IMR-90 (cell line): ENCODE measurements around the gene PILRB. TPM values are rescaled to one million over a fixed set of nuclear protein-coding genes. Genes with fewer than 3 reads are reported as not detected.
A peak's percentile ranks its signal among the peaks of the same experiment; 100 is the strongest.
"Not testable (repeated sequence)": the region's sequence is repeated elsewhere in the genome, so short reads cannot be mapped to it uniquely, and the experiment has no call there.

Experiments used
- ATAC-seq: fragments of 200-7000 bp; cut with Tn5 transposase; 2 replicates; pipeline ENCODE4 v1.9.1; 2020; ENCODE audit warnings: low read depth, mild to moderate bottlenecking, moderate library complexity
- BruUV-seq: library from RNA; stranded (reverse); fragments of 400-500 nt; replicated peaks from 2 replicates; lab custom pipeline; 2021; lab: Mats Ljungman, UMichigan
- CTCF ChIA-PET: fragments of 300-600 bp; formaldehyde crosslinking; extraction: SDS; loops from one replicate; lab custom pipeline; 2021; ENCODE audit warnings: antibody characterized with exemption; lab: Yijun Ruan, JAX
- POLR2A ChIA-PET: fragments of 300-600 bp; sonication (Branson Sonifier 250); formaldehyde crosslinking; loops from one replicate; lab custom pipeline; 2022; ENCODE audit warnings: antibody characterized with exemption; ENCODE audit not compliant: unreplicated experiment; lab: Charles Lee
- DNase-seq: peaks from one replicate; pipeline ENCODE4 v3.0.0; 2013
- H2AFZ ChIP-seq: replicated peaks from 2 replicates; pipeline ENCODE3; 2013; ENCODE audit warnings: low read length, mild to moderate bottlenecking; ENCODE audit not compliant: poor library complexity
- H2AK5ac ChIP-seq: 2 replicates; pipeline ENCODE4 v1.6.1; 2013; ENCODE audit warnings: low read depth, low read length, inconsistent platforms
- H2AK9ac ChIP-seq: replicated peaks from 2 replicates; pipeline ENCODE3; 2013; ENCODE audit warnings: mild to moderate bottlenecking, low read depth, low read length, moderate library complexity; ENCODE audit not compliant: poor library complexity
- H2BK120ac ChIP-seq: 2 replicates; pipeline ENCODE4 v1.6.1; 2013; ENCODE audit warnings: low read depth, low read length, inconsistent platforms
- H2BK15ac ChIP-seq: 3 replicates; pipeline ENCODE4 v1.6.1; 2013; ENCODE audit warnings: low read depth, low read length, inconsistent platforms
- H2BK20ac ChIP-seq: 2 replicates; pipeline ENCODE4 v1.6.1; 2013; ENCODE audit warnings: low read depth, mild to moderate bottlenecking, inconsistent platforms, low read length, moderate library complexity
- H2BK5ac ChIP-seq: 2 replicates; pipeline ENCODE4 v1.6.1; 2013; ENCODE audit warnings: mild to moderate bottlenecking, low read depth, low read length, inconsistent platforms; ENCODE audit not compliant: poor library complexity, severe bottlenecking
- H3K14ac ChIP-seq: replicated peaks from 2 replicates; pipeline ENCODE4 v1.6.1; 2013; ENCODE audit warnings: low read depth, low read length, inconsistent platforms
- H3K18ac ChIP-seq: 2 replicates; pipeline ENCODE4 v1.6.1; 2013; ENCODE audit warnings: low read depth, low read length, control low read depth
- H3K23ac ChIP-seq: 2 replicates; pipeline ENCODE4 v1.6.1; 2013; ENCODE audit warnings: low read depth, low read length, inconsistent platforms
- H3K27ac ChIP-seq: 2 replicates; pipeline ENCODE4 v1.5.1; 2013; ENCODE audit warnings: mild to moderate bottlenecking, control low read depth, low read length; ENCODE audit not compliant: insufficient read depth
- H3K27me3 ChIP-seq: 2 replicates; pipeline ENCODE4 v1.6.1; 2013; ENCODE audit warnings: low read length; ENCODE audit not compliant: control insufficient read depth, insufficient read depth
- H3K36me3 ChIP-seq: 2 replicates; pipeline ENCODE4 v1.6.1; 2013; ENCODE audit warnings: low read length, mixed read lengths; ENCODE audit not compliant: control insufficient read depth, insufficient read depth
- H3K4ac ChIP-seq: 2 replicates; pipeline ENCODE4 v1.6.1; 2013; ENCODE audit warnings: low read depth, low read length, inconsistent platforms
- H3K4me1 ChIP-seq: 2 replicates; pipeline ENCODE4 v1.6.1; 2013; ENCODE audit warnings: low read length, mixed read lengths; ENCODE audit not compliant: control insufficient read depth, insufficient read depth
- H3K4me2 ChIP-seq: 2 replicates; pipeline ENCODE4 v1.6.1; 2013; ENCODE audit warnings: low read depth, mild to moderate bottlenecking, control low read depth, low read length, moderate library complexity
- H3K4me3 ChIP-seq: 2 replicates; pipeline ENCODE4 v1.5.1; 2013; ENCODE audit warnings: low read depth, mild to moderate bottlenecking, control low read depth, low read length, moderate library complexity; ENCODE audit not compliant: insufficient read depth
- H3K56ac ChIP-seq: 2 replicates; pipeline ENCODE4 v1.6.1; 2013; ENCODE audit warnings: low read length, inconsistent platforms; ENCODE audit not compliant: insufficient read depth; ENCODE audit errors: extremely low read depth
- H3K79me1 ChIP-seq, 2 experiments: 2 replicates each; pipeline ENCODE4 v1.6.1; 2013; ENCODE audit warnings: low read length in 2 of 2, inconsistent platforms in 1 of 2, low read depth in 1 of 2
- H3K9ac ChIP-seq: 2 replicates; pipeline ENCODE4 v1.6.1; 2013; ENCODE audit warnings: low read depth, low read length, control low read depth
- H3K9me1 ChIP-seq: 2 replicates; pipeline ENCODE4 v1.6.1; 2013; ENCODE audit warnings: low read length, inconsistent platforms; ENCODE audit not compliant: insufficient read depth
- H3K9me3 ChIP-seq: 2 replicates; pipeline ENCODE4 v1.6.1; 2013; ENCODE audit warnings: low read length; ENCODE audit not compliant: control insufficient read depth, insufficient read depth
- H4K20me1 ChIP-seq: 2 replicates; pipeline ENCODE4 v1.6.1; 2013; ENCODE audit warnings: low read length, inconsistent platforms; ENCODE audit not compliant: insufficient read depth
- H4K5ac ChIP-seq: 2 replicates; pipeline ENCODE4 v1.6.1; 2013; ENCODE audit warnings: mild to moderate bottlenecking, low read depth, low read length, control low read depth
- H4K8ac ChIP-seq, 2 experiments: 2 replicates each; pipeline ENCODE4 v1.6.1; 2013; ENCODE audit warnings: low read depth in 2 of 2, low read length in 2 of 2, control low read depth in 1 of 2, inconsistent platforms in 1 of 2
- H4K91ac ChIP-seq: 2 replicates; pipeline ENCODE4 v1.6.1; 2013; ENCODE audit warnings: low read depth, low read length, inconsistent platforms; ENCODE audit not compliant: insufficient read depth
- BHLHE40 ChIP-seq: fragments of 150-350 bp; IDR thresholded peaks from 2 replicates; pipeline ENCODE4 v1.6.1; 2016; ENCODE audit warnings: mild to moderate bottlenecking, low read depth, low read length
- FOS ChIP-seq: fragments of 150-350 bp; IDR thresholded peaks from 2 replicates; pipeline ENCODE4 v1.6.1; 2016; ENCODE audit warnings: low read depth, low read length
- WGBS, 2 experiments: methylation state at CpG; one replicate each; pipeline versions ENCODE4 v1.1.5 to v1.1.7; 2013; ENCODE audit warnings: missing lambda C conversion rate in 2 of 2; ENCODE audit not compliant: insufficient read length in 1 of 2; ENCODE audit errors: extremely low coverage in 2 of 2; 5-methylcytosine and 5-hydroxymethylcytosine counted together
- dilution Hi-C: fragments of 300-500 bp; cut with HindIII; formaldehyde crosslinking; loops from one replicate; pipeline ENCODE4 v1.14.3; 2018; ENCODE audit warnings: low sequenced_read_pairs; ENCODE audit not compliant: unreplicated experiment
- in situ Hi-C: fragments of 300-500 bp; cut with MboI; formaldehyde crosslinking; loops from 3 replicates; pipeline ENCODE4 v1.14.3; 2019; ENCODE audit warnings: low sequenced_read_pairs, inconsistent platforms, mixed read lengths
- intact Hi-C: fragments of 100-400 bp; cut with micrococcal nuclease; formaldehyde crosslinking; loops from 2 replicates; pipeline ENCODE4 v1.10.0; 2022
- polyA plus RNA-seq, 3 experiments: library from polyadenylated mRNA; depleted of rRNA; stranded (reverse); fragments of >200 nt; gene quantifications; 2 replicates each; pipeline ENCODE4 v1.2.3, GENCODE V29; 2012; ENCODE audit warnings: low replicate concordance in 1 of 3
- total RNA-seq: library from RNA; depleted of rRNA; stranded (reverse); fragments of >200 nt; gene quantifications from 2 replicates; pipeline ENCODE4 v1.2.3, GENCODE V29; 2012
- TF ChIP-seq, protein P1 (sequence below): conservative IDR thresholded peaks from 2 replicates; pipeline ENCODE4 v1.5.1; 2012; ENCODE audit warnings: mild to moderate bottlenecking, low read depth, low read length, improper control_type of control experiment
- TF ChIP-seq, protein P2 (sequence below): fragments of 150-350 bp; IDR thresholded peaks from 2 replicates; pipeline ENCODE4 v1.6.1; 2017; ENCODE audit warnings: mild to moderate bottlenecking, antibody characterized with exemption, low read length, low read depth

The PILRB gene
- total and polyA plus RNA-seq, 2 of the 4 experiments (the other 2 are of a cell fraction) = 3.4 to 22.2 TPM

DNA sequence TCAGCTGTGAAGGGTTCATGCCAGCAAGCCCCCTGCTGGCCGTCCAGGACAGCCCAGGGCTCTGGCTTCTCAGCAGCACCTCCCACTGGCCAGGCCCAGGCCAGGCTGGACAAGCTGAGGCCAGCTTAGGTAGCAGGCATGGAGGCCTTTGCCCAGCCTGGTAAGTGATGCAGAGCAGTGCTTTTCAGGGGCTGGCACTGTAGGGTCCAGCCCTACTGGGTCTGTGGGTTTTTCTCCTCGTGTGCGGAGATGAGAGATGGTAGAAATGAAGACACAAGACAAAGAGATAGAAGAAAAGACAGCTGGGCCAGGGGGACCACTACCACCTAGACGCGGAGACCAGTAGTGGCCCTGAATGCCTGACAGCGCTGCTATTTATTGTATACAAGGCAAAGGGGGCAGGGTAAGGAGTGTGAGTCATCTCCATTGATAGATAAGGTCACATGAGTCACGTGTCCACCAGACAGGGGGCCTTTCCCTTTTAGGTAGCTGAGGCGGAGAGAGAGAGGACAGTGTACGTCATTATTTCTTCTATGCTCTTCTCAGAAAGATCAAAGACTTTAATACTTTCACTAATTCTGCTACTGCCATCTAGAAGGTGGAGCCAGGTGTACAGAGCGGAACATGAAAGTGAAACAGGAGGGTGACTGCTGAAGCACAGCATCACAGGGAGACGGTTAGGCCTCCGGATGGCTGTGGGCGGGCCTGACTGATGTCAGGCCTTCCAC is 13.2 kb upstream of the PILRB start:
- H2BK120ac ChIP-seq, H3K9me3 ChIP-seq, POLR2A ChIA-PET, H3K18ac ChIP-seq, dilution Hi-C loops, H3K23ac ChIP-seq, H3K9me1 ChIP-seq, H3K4me2 ChIP-seq, H3K14ac ChIP-seq, H3K56ac ChIP-seq, H3K4me1 ChIP-seq, H4K5ac ChIP-seq, H2AFZ ChIP-seq, H2BK15ac ChIP-seq, H3K4me3 ChIP-seq, H3K9ac ChIP-seq, H4K20me1 ChIP-seq, H2BK5ac ChIP-seq, CTCF ChIA-PET, H2BK20ac ChIP-seq, H4K91ac ChIP-seq, H3K4ac ChIP-seq, H4K8ac ChIP-seq, H2AK5ac ChIP-seq, BruUV-seq, H2AK9ac ChIP-seq, H3K27me3 ChIP-seq: not testable (repeated sequence)
- Histone ChIP-seq H3K36me3 (peaks cover 34% of the 10 kb centered on the region), H3K79me1 (peaks cover 20 to 23% of the 10 kb centered on the region in 2 experiments), H3K27ac (0 out of 2 replicates have a peak overlapping the region, but pooled peaks have one; percentile 1)
- whole genome bisulfite sequencing, 2 experiments = 100% methylated on average over 2 of the region's 13 CpGs; no CpG with 5 or more reads in 1 of the 2 experiments
- intact Hi-C loops (loop anchor here (1.0 kb wide), 1 partner anchor 212 kb away; no protein-coding TSS in a partner anchor), in situ Hi-C loops (loop anchor here (10.0 kb wide), 1 partner anchor 210 kb away; no protein-coding TSS in a partner anchor)
- TF ChIP-seq, protein P1, sequence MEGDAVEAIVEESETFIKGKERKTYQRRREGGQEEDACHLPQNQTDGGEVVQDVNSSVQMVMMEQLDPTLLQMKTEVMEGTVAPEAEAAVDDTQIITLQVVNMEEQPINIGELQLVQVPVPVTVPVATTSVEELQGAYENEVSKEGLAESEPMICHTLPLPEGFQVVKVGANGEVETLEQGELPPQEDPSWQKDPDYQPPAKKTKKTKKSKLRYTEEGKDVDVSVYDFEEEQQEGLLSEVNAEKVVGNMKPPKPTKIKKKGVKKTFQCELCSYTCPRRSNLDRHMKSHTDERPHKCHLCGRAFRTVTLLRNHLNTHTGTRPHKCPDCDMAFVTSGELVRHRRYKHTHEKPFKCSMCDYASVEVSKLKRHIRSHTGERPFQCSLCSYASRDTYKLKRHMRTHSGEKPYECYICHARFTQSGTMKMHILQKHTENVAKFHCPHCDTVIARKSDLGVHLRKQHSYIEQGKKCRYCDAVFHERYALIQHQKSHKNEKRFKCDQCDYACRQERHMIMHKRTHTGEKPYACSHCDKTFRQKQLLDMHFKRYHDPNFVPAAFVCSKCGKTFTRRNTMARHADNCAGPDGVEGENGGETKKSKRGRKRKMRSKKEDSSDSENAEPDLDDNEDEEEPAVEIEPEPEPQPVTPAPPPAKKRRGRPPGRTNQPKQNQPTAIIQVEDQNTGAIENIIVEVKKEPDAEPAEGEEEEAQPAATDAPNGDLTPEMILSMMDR = peak; percentile 30; the same call in 1 of the 2 replicates
- TF ChIP-seq FOS (peak; percentile 85), BHLHE40 (peak; percentile 88)
- TF ChIP-seq, protein P2, sequence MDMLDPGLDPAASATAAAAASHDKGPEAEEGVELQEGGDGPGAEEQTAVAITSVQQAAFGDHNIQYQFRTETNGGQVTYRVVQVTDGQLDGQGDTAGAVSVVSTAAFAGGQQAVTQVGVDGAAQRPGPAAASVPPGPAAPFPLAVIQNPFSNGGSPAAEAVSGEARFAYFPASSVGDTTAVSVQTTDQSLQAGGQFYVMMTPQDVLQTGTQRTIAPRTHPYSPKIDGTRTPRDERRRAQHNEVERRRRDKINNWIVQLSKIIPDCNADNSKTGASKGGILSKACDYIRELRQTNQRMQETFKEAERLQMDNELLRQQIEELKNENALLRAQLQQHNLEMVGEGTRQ = peak; percentile 89
- ATAC-seq = peak; percentile 98
- peak; percentile 71 for DNase-seq
